ENCODE measurements around the gene CTR9.

Gene CTR9

DNA sequence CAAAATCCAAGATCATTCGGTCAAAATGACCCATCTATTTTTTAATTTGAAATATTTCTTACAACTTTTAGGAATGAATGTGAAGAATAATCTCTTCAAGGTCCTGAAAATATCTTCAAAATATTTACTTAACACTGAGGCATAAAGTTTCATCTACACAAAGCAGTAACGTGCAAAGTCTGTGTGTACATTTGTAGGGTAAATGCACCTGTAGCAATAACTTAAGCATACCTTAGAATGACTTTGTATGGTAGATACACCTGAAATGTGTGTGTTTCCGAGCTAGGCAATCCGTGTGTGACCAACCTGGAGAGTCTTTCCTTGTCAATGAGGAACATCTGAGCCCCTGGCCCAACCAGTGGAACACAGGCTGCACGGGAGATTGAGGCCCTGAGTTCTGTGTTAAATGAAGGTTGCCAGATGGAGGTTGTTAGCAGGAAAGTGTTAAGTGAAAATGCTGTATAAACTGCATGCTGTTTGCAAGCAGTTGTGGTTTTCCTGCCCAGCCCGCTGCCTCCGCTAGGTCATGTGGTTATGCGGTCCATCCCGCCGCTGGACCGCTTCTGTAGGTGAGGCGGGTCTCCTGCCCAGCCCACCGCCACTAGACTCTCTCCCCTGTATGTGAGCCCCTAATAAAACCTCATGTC lies 7.6 kb upstream of the CTR9 start:
- no peak for DNase-seq

DNA sequence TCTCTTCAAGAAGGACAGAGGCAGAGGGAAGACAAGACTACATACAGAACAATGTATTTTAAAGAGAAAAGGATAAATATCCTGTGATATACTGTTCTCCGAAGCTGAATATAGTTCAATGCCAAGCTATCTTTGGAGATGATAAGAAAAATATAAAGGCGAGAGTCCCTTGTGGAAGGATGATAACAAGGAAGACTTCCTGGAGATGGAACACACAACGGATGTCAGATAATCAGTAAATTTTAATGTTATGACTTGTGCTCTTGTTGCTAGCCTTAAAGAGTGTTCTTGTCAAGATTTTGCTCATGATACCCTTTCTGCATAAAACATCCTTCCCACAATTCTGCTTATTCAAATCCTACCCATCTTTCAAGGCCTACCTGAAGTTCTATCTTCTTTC lies 6.8 kb upstream of the CTR9 start:
- no peak for DNase-seq

DNA sequence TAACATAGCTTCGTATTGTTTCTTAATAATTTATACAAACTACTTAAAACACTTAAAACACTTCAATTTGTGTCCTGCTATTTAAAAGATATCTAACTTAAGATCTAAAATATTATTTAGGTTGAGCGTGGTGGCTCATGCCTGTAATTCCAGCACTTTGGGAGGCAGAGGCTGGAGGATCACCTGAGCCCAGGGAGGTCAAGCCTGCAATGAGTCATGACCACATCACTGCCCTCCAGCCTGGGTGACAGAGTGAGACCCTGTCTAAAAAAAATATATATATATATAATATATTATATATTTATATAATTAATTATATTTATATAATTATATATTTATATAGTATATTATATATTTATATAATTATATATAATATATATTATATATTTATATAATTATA lies 4.2 kb upstream of the CTR9 start:
- DNase-seq: no peak

DNA sequence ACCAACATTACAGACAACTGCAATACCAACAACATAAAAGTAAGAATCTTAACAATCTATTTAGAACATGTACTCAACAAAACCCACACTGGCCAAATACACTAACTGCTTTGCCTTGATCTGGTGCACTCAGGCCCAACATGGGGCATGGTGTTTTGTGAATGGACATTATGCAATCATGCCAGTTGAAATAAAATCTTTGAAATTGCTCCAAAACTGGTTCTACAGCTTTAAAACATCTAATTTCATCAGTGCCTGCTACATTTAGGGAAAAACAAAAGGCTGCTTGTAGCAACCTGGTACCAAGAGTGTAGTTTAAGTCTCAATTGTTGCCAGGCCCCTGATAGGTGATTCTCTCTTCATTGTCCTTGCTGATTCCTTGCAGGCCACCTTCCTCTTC lies 3.3 kb upstream of the CTR9 start:
- DNase-seq: no peak

DNA sequence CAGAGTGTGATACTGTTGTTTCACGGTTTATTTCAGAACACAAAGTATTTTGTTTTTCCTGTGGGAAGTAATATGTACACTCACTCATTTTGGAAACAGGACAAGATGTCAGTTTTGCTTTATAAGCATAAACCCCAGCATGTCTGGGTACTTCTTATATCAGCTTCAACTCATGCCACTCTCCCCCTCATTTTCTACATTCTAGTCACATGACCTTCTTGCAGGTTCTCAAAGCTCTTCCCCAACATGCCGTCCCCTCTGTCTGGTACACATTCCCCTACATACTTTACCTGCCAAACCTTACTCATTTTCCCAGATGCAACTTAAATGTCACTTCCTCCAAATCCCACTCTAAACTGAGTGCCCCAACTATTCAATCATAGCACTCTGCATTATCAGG lies 1.6 kb upstream of the CTR9 start:
- DNase-seq: no peak

DNA sequence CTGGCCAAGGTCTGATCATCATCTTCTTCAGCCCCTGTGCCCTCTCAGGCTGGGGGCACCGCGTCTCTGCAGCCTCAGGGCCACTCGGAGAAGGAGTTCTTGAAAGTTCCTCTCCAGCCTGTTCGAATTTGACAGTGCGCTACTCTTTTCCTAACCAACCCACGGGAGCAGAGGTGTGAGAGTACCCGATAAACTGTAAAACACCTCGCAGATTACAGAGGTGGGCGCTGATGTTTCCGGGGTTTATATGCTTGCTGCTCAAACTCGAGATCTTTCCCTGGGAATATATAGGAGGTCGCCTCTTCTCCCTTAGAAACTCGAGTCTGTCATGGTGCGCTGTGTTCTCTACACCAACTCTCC lies 515 bp downstream of the CTR9 start:
- DNase-seq: no peak

DNA sequence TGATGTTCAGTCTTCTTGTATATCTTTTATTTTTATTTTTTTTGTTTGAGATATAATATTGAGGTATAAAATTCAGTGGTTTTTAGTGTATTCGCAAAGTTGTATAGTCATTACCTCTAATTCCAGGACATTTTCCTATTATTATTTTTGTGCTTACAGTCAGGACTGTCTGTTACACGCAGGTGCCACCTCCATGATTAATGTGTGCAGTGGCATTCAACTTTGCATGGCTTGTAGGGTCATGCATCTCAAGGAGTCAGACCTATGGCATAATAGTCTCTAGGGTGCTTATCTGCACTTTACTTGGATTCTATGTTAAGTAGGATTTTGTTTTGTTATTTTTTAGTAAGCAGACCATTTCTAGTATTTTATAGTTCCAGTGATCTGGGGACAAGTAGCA lies 1.0 kb downstream of the CTR9 start:
- no peak for DNase-seq

DNA sequence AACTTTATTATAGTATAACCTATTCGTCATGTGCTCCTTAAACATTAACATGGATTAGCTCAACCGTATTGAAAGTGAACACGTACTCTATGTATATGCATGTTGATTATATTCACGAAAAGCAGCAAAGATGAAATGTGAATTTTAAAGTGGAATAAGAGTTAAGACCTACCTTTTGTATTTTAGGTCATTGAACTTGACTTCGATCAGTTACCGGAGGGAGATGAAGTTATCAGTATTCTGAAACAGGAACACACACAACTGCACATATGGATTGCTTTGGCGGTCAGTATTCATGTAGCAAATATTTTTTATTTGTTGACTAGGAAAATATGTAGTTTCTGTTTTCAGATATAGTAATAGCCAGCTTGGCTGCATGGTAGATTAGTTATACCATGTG lies 1.4 kb downstream of the CTR9 start:
- DNase-seq: no peak

DNA sequence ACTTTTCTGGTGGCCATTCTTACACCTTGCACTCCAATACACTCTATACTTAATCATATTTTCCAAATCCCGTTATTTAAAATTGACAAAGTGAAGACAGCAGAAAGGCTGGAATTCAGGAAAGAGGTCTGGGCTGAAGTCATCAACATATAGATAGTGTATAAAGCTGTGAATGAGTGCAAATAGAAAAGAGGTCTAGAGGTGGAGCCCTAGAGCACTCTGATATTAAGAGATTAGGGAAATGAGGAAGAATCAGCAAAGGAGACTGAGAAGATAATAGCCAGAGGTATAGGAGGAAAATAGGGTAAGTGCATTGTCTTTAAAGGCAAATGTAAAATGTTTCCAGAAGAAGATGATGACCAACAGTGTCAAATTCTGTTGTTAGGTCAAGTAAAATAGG lies 7.9 kb downstream of the CTR9 start:
- DNase-seq: no peak

DNA sequence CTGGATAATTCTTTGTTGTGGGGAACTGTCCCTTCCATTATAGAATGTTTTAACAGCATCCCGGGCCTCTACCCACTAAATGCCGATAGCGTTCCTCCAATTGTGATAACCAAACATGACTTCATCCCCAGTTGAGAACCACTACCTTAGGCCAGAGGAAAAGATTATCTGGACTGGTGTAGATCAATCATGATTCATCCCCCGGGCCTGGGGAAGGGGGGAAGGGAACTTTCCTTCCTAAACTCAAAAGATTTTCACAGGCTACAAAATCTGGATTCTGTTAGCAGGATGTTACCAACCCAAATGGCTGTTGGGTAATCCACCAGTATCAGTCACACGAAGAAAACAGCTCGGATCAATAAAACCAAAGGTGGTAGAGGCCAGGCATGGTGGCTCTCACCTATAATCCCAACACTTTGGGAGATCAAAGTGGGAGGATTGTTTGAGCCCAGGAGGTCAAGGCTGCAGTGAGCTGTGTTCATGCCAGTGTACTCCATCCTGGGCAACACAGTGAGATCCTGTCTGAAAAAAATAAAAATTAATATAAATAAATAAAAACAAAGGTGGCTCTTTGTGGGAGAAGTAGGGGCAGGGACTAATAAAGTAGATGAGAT lies 10.1 kb downstream of the CTR9 start:
- no peak for DNase-seq

DNA sequence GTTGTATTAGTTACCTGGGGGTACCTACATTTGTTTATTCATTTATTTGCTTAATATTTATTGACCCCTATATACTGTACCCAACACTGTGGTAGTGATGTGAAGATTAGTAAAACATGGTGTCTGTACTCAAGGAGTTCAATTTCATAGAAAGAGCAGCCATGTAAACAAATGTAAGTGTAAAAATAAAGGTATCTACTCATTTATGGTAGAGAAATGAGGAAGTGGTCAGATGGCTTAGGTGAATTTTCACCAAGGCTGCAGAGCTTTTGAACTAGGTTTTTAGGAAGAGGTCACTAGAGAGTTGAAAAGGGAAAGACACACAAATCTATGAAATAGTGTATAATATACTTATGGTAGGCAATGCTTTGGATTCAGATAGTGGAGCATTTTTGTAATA lies 11.1 kb downstream of the CTR9 start:
- DNase-seq: no peak

DNA sequence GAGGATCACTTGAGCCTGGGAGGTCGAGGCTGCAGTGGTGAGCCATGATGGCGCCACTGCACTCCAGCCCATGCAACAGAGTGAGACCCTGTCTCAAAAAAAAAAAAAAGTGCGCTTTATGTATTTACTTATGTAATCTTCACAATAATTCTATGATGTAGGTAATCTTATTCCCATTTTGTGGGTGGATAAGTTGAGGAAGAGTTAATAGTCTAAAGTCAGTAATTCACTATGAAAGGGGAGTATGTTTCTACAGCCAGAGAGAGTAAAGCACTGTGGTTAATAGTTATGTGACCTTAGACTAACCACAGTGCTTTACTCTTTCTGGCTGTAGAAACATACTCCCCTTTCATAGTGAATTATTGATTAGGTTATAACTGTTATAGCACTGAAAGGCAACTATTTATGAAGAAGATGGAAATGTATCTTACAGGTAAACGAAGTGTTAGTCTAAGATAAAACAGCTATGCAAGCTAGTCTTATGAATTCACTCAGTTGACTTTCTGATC lies 11.9 kb downstream of the CTR9 start:
- DNase-seq: no peak

DNA sequence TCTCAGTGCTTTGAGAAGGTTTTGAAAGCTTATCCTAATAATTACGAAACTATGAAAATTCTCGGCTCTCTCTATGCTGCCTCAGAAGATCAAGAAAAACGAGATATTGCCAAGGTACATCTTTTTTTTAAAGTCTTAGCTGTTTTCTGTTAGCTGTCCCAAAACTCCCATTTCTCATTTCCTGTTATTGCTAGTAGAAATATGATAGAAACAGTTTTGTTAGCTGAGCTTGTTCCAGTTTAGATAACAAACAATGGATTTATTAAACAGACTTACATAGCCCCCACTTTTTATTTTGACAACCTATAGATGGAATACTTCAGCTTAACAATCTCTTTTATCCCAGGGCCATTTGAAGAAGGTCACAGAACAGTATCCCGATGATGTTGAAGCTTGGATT lies 12.7 kb downstream of the CTR9 start:
- no peak for DNase-seq

DNA sequence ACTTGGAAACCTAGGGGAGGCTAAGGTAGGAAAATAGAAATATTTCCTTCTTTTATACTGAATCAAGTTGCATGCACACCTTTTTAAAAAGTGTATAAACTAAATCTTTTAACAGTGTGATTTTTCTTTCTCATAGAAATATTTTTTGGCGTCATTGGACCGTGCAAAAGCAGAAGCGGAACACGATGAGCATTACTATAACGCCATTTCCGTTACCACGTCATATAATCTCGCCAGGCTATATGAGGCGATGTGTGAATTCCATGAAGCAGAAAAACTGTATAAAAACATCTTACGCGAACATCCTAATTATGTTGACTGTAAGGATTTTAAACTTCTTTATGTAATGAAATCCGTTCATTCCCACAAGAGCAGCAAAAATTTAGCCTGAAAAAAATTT lies 13.4 kb downstream of the CTR9 start:
- DNase-seq: no peak

DNA sequence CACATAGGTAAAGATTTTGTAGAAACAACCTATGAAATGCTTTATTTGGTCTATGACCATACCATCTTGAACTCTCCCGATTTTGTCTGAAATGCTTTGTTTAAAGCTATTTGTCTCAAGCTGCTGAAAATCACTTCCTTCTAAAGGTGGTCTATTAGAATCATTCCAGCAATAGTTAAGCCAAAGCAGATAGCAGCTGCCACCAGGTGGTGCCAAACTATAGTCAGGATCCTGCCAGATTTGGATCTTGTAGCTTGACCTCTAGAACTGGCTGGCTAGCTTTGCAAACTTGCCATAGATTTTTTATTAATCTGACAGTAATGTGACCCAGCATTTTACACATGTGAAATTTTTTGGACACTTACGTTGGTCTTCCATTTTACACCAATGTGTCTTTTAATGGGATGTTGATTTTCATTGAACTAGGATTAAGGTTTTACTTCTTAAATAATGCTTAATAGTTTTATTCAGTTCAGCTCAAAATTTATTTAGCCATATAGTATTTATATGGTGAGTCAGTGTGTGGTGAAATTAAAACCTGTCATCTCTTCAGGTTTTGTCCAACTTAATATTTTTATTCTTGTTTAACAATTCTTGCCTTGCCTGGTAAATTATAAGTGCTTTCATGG lies 19.7 kb downstream of the CTR9 start:
- DNase-seq: no peak

DNA sequence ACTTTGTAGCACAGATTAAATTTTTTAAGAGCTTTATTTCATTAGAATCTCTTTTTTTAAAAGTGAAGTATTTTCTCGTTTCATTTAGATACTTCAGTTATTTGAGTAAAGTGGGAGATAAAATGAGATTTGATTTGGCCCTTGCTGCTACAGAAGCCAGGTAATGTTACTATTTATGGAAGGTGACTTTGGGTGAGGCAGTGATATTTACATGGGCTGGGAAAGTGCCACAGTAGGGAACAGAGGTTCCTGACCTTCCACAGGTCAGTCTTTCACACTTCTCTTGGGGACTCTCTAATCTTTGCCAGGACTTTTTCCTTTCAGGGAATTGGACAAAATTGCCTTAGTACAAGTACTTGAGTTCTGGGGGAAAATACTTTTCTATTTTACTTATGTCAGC lies 20.4 kb downstream of the CTR9 start:
- DNase-seq: no peak

DNA sequence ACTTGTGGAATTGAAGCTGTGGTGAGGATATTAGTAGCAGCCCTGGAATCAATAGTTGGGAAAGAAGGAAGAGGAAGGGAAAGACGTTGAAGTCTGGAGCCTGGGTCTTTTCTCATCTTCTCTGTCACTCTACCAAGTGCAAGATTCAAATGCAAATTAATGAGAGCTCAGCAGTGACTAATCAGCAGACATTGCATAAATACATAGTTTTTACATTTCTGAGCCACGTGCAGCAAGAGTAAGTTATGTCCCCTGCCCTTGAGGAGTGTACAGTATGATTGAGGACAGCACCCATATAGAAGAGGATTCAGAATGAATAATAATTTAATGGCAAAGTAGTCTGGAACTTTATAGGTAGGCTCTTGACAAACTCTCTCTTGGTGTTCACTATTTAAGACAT lies 23.8 kb downstream of the CTR9 start:
- DNase-seq: no peak

DNA sequence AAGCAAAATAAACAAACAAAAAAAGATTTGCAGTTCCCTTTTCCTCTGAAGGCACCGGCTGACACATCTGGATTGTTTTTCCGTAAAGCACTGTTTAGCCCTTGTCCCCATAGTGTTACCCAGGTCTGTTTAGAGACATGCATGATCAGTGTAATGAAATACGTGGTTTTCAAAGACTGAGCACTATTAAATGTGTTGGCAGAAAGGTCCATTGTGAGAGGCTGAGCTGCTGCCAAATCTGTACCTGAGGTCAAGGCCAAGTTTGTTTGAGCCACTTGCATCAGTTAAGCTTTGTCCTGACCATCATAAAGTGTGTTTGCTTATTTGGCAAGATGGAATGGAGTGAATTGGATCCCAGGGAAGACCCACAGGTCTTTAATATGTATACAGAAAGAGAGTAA lies 26.3 kb downstream of the CTR9 start:
- no peak for DNase-seq

DNA sequence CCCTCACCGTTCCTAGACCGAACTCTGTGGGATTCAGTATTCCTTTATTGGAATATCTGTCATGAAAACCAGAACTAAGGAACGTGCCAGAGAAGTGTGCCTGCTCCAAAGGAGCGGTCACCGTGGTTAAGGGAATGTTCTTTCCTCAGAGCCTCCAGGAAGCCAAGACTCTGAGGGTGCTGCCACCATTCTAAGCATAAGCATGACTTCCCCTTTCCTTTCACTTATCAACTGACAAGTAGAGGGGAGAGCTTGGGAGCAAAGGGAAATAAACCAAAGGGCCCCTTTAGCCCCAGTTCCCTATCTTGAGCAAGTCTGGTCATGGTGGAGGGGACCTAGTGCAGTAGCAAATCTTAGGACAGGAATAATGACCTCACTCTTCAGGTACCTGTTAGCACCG lies 26.8 kb downstream of the CTR9 start:
- DNase-seq: no peak

DNA sequence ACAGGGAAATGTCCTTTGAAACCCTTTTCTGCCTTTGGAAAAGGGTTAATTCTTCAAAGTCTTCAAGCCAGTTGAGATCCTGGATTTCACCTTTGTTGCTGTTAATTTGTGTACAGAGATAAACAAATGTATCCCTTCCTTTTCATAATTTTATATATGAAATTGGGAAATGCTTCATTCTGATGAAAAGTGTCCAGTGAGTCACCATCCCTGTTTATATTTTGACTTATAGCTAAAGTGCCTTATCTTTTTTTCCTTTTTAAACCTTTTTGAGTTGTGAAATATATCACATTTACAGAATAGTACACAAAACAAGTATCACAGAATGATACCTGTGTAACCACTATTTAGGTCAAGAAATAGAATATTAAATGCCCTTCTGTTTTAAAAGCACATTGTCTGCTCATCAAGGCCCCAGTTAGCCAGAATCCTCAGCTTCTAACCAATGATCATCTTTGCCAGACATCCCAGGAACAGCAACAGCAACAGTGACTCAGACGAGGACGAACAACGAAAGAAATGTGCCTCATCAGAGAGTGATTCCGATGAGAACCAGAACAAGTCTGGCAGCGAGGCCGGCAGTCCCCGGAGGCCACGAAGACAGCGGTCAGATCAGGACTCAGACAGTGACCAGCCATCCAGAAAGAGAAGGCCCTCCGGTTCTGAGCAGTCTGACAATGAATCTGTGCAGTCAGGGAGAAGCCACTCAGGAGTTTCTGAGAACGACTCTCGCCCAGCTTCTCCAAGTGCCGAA lies 27.3 kb downstream of the CTR9 start:
- DNase-seq: no peak

DNA sequence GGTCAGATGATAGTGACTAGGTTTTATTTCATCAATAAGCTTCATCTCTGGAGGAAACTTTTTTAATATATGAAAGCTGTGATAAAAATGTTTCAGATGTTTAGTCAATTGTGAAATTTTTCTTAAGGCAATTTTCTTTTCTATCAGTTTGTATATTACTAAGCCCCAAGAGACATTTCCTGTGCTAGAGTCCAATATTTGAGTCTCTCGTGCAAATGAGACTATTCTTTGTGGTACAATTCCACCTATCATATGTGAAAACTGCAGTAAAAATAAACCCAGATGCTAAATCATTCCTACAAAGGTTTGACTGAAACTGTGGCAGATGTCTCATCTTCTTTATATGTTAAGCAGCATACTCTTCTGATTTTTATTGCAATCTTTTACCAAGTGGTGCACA lies 28.0 kb downstream of the CTR9 start:
- DNase-seq: no peak

DNA sequence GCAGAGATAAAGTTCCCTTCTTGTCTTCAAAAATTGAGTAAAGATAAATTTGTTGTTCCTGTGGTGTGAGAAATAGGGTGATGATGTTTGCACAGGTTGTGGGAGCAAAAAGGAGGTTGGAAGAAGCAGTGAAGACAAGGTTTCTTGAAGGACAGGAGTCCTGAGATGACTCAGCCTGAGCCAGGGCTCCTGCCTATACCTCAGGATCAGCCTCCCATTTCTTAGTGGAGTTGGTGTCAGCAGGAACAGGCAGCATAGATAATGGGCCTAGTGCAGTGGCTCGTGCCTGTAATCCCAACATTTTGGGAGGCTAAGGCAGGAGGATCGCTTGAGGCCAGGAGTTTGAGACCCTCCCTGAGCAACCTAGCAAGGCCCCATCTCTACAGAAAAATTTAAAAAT lies 29.0 kb downstream of the CTR9 start:
- no peak for DNase-seq

DNA sequence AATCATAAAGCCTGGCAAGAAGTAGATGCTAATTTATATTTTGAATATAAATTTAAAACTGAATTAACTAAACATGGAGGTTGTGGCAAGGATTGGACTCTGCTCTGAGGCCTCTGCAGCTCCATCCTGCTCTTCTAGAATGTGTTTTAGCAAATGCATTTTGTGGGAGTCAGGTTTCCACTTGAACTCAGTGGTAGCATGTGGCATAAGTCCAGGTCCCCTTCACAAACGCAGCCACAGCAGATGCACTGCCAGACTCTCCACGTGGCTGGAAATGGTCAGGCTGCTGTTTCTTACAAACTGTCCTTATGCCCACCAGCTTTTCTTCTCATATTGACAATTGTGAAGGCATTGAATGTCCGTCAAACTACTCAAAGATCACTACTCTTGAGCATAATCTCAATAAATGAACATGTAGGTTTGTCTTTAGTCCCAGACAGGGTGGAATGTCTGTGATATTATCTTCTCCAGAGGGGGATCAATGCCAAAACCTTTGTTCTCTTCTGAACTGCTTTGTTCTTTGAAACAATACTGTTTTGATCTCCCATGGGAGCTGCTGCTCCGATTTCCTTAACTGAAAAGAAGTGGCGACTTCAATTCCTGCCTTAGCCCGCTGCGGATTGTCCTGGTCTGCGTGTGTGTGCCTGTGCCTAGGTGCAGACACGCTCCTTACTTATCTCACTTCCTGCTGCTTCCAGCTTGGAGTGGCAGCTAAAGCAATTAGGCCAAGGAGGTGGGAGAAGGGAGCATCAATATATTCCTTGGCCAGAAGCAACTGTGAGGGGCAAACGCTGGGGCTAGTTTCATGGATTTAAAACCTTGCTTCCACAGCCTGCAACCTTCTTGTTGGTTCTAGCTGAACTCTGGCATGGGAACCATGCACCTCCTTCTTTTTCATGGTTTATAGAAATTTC lies 33.4 kb downstream of the CTR9 start:
- no peak for DNase-seq

Measured in activated CD4-positive, CD25-positive, alpha-beta regulatory T cell (primary cell).